C4-2B (cell line): ENCODE measurements around the gene MARF1.

Experiments used
- ZFX ChIP-seq: fragments of 450-650 bp; IDR thresholded peaks from 2 replicates; pipeline ENCODE4 v1.6.1; 2017
- TF ChIP-seq, protein P1 (sequence below): fragments of 450-650 bp; conservative IDR thresholded peaks from 2 replicates; pipeline ENCODE4 v1.5.1; 2017; ENCODE audit warnings: mild to moderate bottlenecking

DNA sequence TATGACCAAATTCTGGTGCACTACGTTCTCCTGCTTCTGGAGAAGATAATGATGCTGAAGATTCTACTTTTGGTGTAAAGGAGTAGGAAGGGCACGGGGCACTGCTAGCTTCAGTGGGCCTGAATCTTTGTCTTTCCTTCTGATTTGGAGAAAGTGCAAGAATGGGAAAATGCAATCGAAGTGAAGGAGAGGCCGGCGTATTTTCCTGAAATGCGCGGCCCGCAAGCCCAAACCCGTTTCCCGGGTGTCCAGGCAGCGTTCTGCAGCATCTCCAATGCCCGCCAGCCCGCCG is 6.7 kb upstream of the MARF1 start:
- TF ChIP-seq, protein P1, sequence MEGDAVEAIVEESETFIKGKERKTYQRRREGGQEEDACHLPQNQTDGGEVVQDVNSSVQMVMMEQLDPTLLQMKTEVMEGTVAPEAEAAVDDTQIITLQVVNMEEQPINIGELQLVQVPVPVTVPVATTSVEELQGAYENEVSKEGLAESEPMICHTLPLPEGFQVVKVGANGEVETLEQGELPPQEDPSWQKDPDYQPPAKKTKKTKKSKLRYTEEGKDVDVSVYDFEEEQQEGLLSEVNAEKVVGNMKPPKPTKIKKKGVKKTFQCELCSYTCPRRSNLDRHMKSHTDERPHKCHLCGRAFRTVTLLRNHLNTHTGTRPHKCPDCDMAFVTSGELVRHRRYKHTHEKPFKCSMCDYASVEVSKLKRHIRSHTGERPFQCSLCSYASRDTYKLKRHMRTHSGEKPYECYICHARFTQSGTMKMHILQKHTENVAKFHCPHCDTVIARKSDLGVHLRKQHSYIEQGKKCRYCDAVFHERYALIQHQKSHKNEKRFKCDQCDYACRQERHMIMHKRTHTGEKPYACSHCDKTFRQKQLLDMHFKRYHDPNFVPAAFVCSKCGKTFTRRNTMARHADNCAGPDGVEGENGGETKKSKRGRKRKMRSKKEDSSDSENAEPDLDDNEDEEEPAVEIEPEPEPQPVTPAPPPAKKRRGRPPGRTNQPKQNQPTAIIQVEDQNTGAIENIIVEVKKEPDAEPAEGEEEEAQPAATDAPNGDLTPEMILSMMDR = no peak
- TF ChIP-seq ZFX = no peak
